Hepatocyte (in vitro differentiated cells): ENCODE results near the gene ADAMTSL5. TPM values are rescaled to one million over a fixed set of nuclear protein-coding genes. Genes with fewer than 3 reads are reported as not detected.

ENCODE experiments used
- DNase-seq: peaks from one replicate; pipeline ENCODE4 v3.0.0-alpha.2; 2016; ENCODE audit warnings: low spot score
- H2AFZ ChIP-seq: fragments of 200-600 bp; sonication (generic); 2 replicates; pipeline ENCODE4 v1.6.0; 2016; ENCODE audit warnings: antibody characterized with exemption, mild to moderate bottlenecking
- H3K27ac ChIP-seq: fragments of 200-600 bp; sonication (generic); 2 replicates; pipeline ENCODE4 v1.5.1; 2016; ENCODE audit warnings: mild to moderate bottlenecking
- H3K27me3 ChIP-seq: fragments of 200-600 bp; sonication (generic); 2 replicates; pipeline ENCODE4 v1.6.1; 2016
- H3K36me3 ChIP-seq: fragments of 200-600 bp; sonication (generic); replicated peaks from 2 replicates; pipeline ENCODE4 v1.5.1; 2016; ENCODE audit warnings: low read depth; ENCODE audit not compliant: insufficient read depth
- H3K4me1 ChIP-seq: fragments of 200-600 bp; sonication (generic); 2 replicates; pipeline ENCODE4 v1.5.1; 2016; ENCODE audit warnings: mild to moderate bottlenecking, moderate library complexity; ENCODE audit not compliant: insufficient read depth
- H3K4me2 ChIP-seq: fragments of 200-600 bp; sonication (generic); 2 replicates; pipeline ENCODE4 v1.6.0; 2016
- H3K4me3 ChIP-seq: fragments of 200-600 bp; sonication (generic); 2 replicates; pipeline ENCODE4 v1.5.1; 2016; ENCODE audit warnings: mild to moderate bottlenecking
- H3K79me2 ChIP-seq: fragments of 200-600 bp; sonication (generic); 2 replicates; pipeline ENCODE4 v1.6.0; 2017; ENCODE audit warnings: mild to moderate bottlenecking
- H3K9me2 ChIP-seq: fragments of 200-600 bp; sonication (generic); replicated peaks from 2 replicates; pipeline ENCODE4 v1.6.0; 2017; ENCODE audit warnings: mild to moderate bottlenecking; ENCODE audit not compliant: insufficient read depth
- H3K9me3 ChIP-seq: fragments of 200-600 bp; sonication (generic); 2 replicates; pipeline ENCODE4 v1.5.1; 2016; ENCODE audit warnings: low read depth, mild to moderate bottlenecking
- H4K20me1 ChIP-seq: fragments of 200-600 bp; sonication (generic); 2 replicates; pipeline ENCODE4 v1.6.0; 2016; ENCODE audit warnings: mild to moderate bottlenecking; ENCODE audit not compliant: insufficient read depth, poor library complexity, severe bottlenecking
- CTCF ChIP-seq: fragments of 200-600 bp; sonication (generic); IDR thresholded peaks from 2 replicates; pipeline ENCODE4 v1.5.1; 2016; ENCODE audit warnings: antibody characterized with exemption, mild to moderate bottlenecking; ENCODE audit not compliant: poor library complexity
- EZH2 ChIP-seq: fragments of 200-600 bp; sonication (generic); IDR thresholded peaks from 2 replicates; pipeline ENCODE4 v1.6.1; 2016; ENCODE audit warnings: antibody characterized with exemption, mild to moderate bottlenecking, borderline replicate concordance
- EZH2phosphoT487 ChIP-seq: fragments of 200-600 bp; sonication (generic); IDR thresholded peaks from one replicate; pipeline ENCODE4 v1.6.1; 2018; ENCODE audit warnings: antibody characterized with exemption, mild to moderate bottlenecking, low read depth, moderate library complexity; ENCODE audit not compliant: unreplicated experiment, severe bottlenecking
- WGBS: methylation state at CpG from one replicate; pipeline ENCODE4 v1.1.6; 2016; ENCODE audit warnings: low lambda C conversion rate; ENCODE audit errors: missing lambda C conversion rate; 5-methylcytosine and 5-hydroxymethylcytosine counted together
- polyA plus RNA-seq: library from polyadenylated mRNA; unstranded; fragments of >200 nt; fragmentation: Nextera tagmentation; extraction: Ambion mirVana; gene quantifications from 2 replicates; pipeline ENCODE4 v1.2.1, GENCODE V29; 2016
- total RNA-seq: library from RNA; depleted of rRNA; stranded (reverse); fragments of >200 nt; gene quantifications from 2 replicates; pipeline ENCODE4 v1.2.3, GENCODE V29; 2014

ADAMTSL5 gene
- total and polyA plus RNA-seq, 2 experiments from 2014 or later, result 8.3 to 45.5 TPM

- H3K79me2 ChIP-seq, result peaks cover 5% of the 10 kb centered on the region
- H3K27me3 ChIP-seq, result peaks cover 64% of the 10 kb centered on the region
- H3K4me1 ChIP-seq, result peaks cover 32% of the 10 kb centered on the region
- peak overlapping the region; percentile 94 for H3K4me2 ChIP-seq
- H3K9me2 ChIP-seq, result no peaks in the 10 kb centered on the region
- no peaks in the 10 kb centered on the region for H3K9me3 ChIP-seq
- no peak overlapping the region for H2AFZ ChIP-seq
- no peak for DNase-seq
- no peak overlapping the region for H3K27ac ChIP-seq
- TF ChIP-seq CTCF, result peak; percentile 26
- TF ChIP-seq EZH2, result no peak
- TF ChIP-seq EZH2phosphoT487, result no peak
- H3K4me3 ChIP-seq, result no peak overlapping the region
- 42% methylated on average over 19 of the region's 24 CpGs for WGBS
- H4K20me1 ChIP-seq, result peaks cover 78% of the 10 kb centered on the region
- H3K36me3 ChIP-seq, result no peaks in the 10 kb centered on the region
Measured at GRCh38 chr19:1471515-1472160, 41.2 kb downstream of the ADAMTSL5 start.

GRCh38 chr19:1471010-1471514 lies 41.8 kb downstream of the ADAMTSL5 start:
- Histone ChIP-seq H3K36me3 (no peaks in the 10 kb centered on the region), H3K4me2 (peak overlapping the region; percentile 94), H3K4me3 (no peak overlapping the region), H3K9me2 (no peaks in the 10 kb centered on the region), H4K20me1 (peaks cover 84% of the 10 kb centered on the region), H3K27ac (no peak overlapping the region), H2AFZ (no peak overlapping the region), H3K27me3 (peaks cover 70% of the 10 kb centered on the region), H3K9me3 (no peaks in the 10 kb centered on the region), H3K4me1 (peaks cover 38% of the 10 kb centered on the region), H3K79me2 (no peaks in the 10 kb centered on the region)
- TF ChIP-seq CTCF (no peak), EZH2phosphoT487 (peak; percentile 16), EZH2 (no peak)
- DNase-seq, result peak; percentile 51
- 10% methylated on average over 26 of the region's 28 CpGs for WGBS

- no peak overlapping the region for H3K4me3 ChIP-seq
Measured at GRCh38 chr19:1470305-1471009, 42.4 kb downstream of the ADAMTSL5 start.

More at GRCh38 chr19:1470305-1471009, 42.4 kb downstream of the ADAMTSL5 start:
- Histone ChIP-seq H3K9me3 (no peaks in the 10 kb centered on the region), H4K20me1 (peaks cover 87% of the 10 kb centered on the region), H3K79me2 (no peaks in the 10 kb centered on the region), H3K4me1 (peaks cover 42% of the 10 kb centered on the region), H2AFZ (no peak overlapping the region), H3K4me2 (peak overlapping the region; percentile 94), H3K27me3 (peaks cover 74% of the 10 kb centered on the region), H3K27ac (no peak overlapping the region), H3K9me2 (no peaks in the 10 kb centered on the region), H3K36me3 (no peaks in the 10 kb centered on the region)
- WGBS, result 2% methylated on average over 35 of the region's 67 CpGs
- peak; percentile 60 for DNase-seq
- no peak for TF ChIP-seq EZH2phosphoT487
- TF ChIP-seq EZH2, result peak; percentile 91
- no peak for TF ChIP-seq CTCF
